Neural progenitor cell (in vitro differentiated cells): Measurements from ENCODE around the gene CANT1. TPM values are rescaled to one million over a fixed set of nuclear protein-coding genes. Genes with fewer than 3 reads are reported as not detected.
A peak's percentile ranks its signal among the peaks of the same experiment; 100 is the strongest.

Experiments used
- DNase-seq: peaks from one replicate; pipeline ENCODE4 v3.0.0-alpha.2; 2016; ENCODE audit warnings: low spot score
- H2AFZ ChIP-seq: fragments of 200-600 bp; sonication (generic); replicated peaks from 2 replicates; pipeline ENCODE4 v1.6.1; 2016; ENCODE audit warnings: antibody characterized with exemption
- H3F3A ChIP-seq: fragments of 200-600 bp; sonication (generic); 2 replicates; pipeline ENCODE4 v1.6.1; 2016; ENCODE audit warnings: antibody characterized with exemption, low read depth
- H3K27ac ChIP-seq: fragments of 200-600 bp; sonication (generic); 2 replicates; pipeline ENCODE4 v1.5.1; 2016; ENCODE audit warnings: mild to moderate bottlenecking
- H3K27me3 ChIP-seq: fragments of 200-600 bp; sonication (generic); 2 replicates; pipeline ENCODE4 v1.6.1; 2016; ENCODE audit warnings: mild to moderate bottlenecking, moderate library complexity
- H3K36me3 ChIP-seq: fragments of 200-600 bp; sonication (generic); 2 replicates; pipeline ENCODE4 v1.5.1; 2016
- H3K4me1 ChIP-seq: fragments of 200-600 bp; sonication (generic); 2 replicates; pipeline ENCODE4 v1.6.1; 2016; ENCODE audit warnings: mixed run types
- H3K4me2 ChIP-seq: fragments of 200-600 bp; sonication (generic); 2 replicates; pipeline ENCODE4 v1.6.1; 2016
- H3K4me3 ChIP-seq: fragments of 200-600 bp; sonication (generic); 2 replicates; pipeline ENCODE4 v1.5.1; 2016
- H3K79me2 ChIP-seq: fragments of 200-600 bp; sonication (generic); 2 replicates; pipeline ENCODE4 v1.6.1; 2016; ENCODE audit warnings: low read depth
- H3K9ac ChIP-seq: fragments of 200-600 bp; sonication (generic); 2 replicates; pipeline ENCODE4 v1.6.1; 2016
- H3K9me3 ChIP-seq: fragments of 200-600 bp; sonication (generic); 2 replicates; pipeline ENCODE4 v1.5.1; 2016; ENCODE audit warnings: low read depth
- H4K20me1 ChIP-seq: fragments of 200-600 bp; sonication (generic); 2 replicates; pipeline ENCODE4 v1.6.1; 2016; ENCODE audit warnings: low read depth
- H3K27ac Mint-ChIP-seq: 3 replicates; pipeline ENCODE4 v1.8.0; 2021; ENCODE audit warnings: mixed read lengths
- H3K27me3 Mint-ChIP-seq: 2 replicates; pipeline ENCODE4 v1.8.0; 2022; ENCODE audit warnings: low read depth, mild to moderate bottlenecking, inconsistent platforms, moderate library complexity, mixed read lengths; ENCODE audit not compliant: insufficient read depth
- H3K36me3 Mint-ChIP-seq: 3 replicates; pipeline ENCODE4 v1.8.0; 2021; ENCODE audit warnings: mixed read lengths
- H3K4me1 Mint-ChIP-seq: 3 replicates; pipeline ENCODE4 v1.8.0; 2021; ENCODE audit warnings: mixed read lengths
- H3K4me3 Mint-ChIP-seq: 3 replicates; pipeline ENCODE4 v1.8.0; 2021; ENCODE audit warnings: mild to moderate bottlenecking, moderate library complexity, mixed read lengths
- H3K9me3 Mint-ChIP-seq: 3 replicates; pipeline ENCODE4 v1.8.0; 2020; ENCODE audit warnings: mixed read lengths
- EZH2 ChIP-seq: fragments of 200-600 bp; sonication (generic); IDR thresholded peaks from 2 replicates; pipeline ENCODE4 v1.6.1; 2017; ENCODE audit warnings: antibody characterized with exemption, mild to moderate bottlenecking, moderate library complexity
- EZH2phosphoT487 ChIP-seq: fragments of 200-600 bp; sonication (generic); IDR thresholded peaks from 2 replicates; pipeline ENCODE4 v1.6.1; 2017; ENCODE audit warnings: antibody characterized with exemption
- total RNA-seq: library from RNA; depleted of rRNA; stranded (reverse); fragments of >200 nt; gene quantifications from 2 replicates; pipeline ENCODE4 v1.2.3, GENCODE V29; 2015; ENCODE audit warnings: low replicate concordance
- TF ChIP-seq, protein P1 (sequence below): fragments of 200-600 bp; sonication (generic); IDR thresholded peaks from 2 replicates; pipeline ENCODE4 v1.5.1; 2017; ENCODE audit warnings: antibody characterized with exemption, mild to moderate bottlenecking

Gene CANT1
- total RNA-seq, 1 donor from 2014 or later, result 24.3 TPM

DNA sequence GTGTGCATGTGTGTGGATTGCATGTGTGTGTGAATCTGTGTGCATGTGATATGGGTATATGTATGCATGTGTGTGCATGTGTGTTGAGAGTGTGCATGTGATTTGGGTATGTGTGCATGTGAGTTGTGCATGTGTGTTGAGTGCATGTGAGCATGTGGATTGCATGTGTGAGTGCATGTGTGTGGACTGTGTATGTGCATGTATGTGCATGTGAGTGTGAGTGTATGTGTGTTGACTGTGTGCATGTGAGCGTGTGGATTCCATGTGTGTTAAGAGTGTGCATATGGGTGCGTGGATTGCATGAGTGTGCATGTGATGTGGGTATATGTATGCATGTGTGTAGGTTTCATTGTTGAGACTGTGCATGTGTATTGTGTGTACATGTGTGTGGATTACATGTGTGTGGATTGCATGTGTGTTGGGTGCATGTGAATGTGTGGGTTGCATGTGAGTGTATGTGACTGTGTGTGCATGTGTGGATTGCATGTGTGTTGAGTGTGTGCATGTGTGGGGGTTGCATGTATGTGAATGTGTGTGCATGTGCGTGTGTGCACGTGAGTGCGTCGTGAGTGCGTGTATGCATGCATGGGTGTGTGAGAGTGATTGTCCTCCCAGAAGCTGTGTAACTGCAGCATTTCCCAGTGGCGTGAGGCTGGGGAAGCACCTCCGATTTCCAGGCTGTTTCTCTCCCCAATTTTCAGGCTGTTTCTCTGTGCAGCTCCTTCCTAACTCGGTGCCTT is 33.8 kb upstream of the CANT1 start:
- peaks cover 21% of the 10 kb centered on the region for H3K27me3 Mint-ChIP-seq
- H3K4me1 ChIP-seq, result peaks cover 4% of the 10 kb centered on the region
- H3K4me1 Mint-ChIP-seq, result peaks cover 15% of the 10 kb centered on the region
- no peak overlapping the region for H3K4me3 ChIP-seq
- no peak overlapping the region for H3K9ac ChIP-seq
- no peak overlapping the region for H3K4me2 ChIP-seq
- H3K4me3 Mint-ChIP-seq, result peak overlapping the region; percentile 34
- H3K9me3 Mint-ChIP-seq, result peaks cover 5% of the 10 kb centered on the region
- peak overlapping the region; percentile 20 for H3K27ac Mint-ChIP-seq
- no peak overlapping the region for H3K27ac ChIP-seq
- H3K36me3 ChIP-seq, result no peaks in the 10 kb centered on the region
- TF ChIP-seq, protein P1, sequence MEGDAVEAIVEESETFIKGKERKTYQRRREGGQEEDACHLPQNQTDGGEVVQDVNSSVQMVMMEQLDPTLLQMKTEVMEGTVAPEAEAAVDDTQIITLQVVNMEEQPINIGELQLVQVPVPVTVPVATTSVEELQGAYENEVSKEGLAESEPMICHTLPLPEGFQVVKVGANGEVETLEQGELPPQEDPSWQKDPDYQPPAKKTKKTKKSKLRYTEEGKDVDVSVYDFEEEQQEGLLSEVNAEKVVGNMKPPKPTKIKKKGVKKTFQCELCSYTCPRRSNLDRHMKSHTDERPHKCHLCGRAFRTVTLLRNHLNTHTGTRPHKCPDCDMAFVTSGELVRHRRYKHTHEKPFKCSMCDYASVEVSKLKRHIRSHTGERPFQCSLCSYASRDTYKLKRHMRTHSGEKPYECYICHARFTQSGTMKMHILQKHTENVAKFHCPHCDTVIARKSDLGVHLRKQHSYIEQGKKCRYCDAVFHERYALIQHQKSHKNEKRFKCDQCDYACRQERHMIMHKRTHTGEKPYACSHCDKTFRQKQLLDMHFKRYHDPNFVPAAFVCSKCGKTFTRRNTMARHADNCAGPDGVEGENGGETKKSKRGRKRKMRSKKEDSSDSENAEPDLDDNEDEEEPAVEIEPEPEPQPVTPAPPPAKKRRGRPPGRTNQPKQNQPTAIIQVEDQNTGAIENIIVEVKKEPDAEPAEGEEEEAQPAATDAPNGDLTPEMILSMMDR, result no peak
- TF ChIP-seq EZH2 (no peak), EZH2phosphoT487 (no peak)
- H3F3A ChIP-seq, result peaks cover 18% of the 10 kb centered on the region
- DNase-seq, result no peak
- H3K9me3 ChIP-seq, result no peaks in the 10 kb centered on the region
- H3K79me2 ChIP-seq, result no peaks in the 10 kb centered on the region
- no peak overlapping the region for H2AFZ ChIP-seq
- H3K36me3 Mint-ChIP-seq, result no peaks in the 10 kb centered on the region
- H3K27me3 ChIP-seq, result peaks cover 26% of the 10 kb centered on the region
- peaks cover 6% of the 10 kb centered on the region for H4K20me1 ChIP-seq

DNA sequence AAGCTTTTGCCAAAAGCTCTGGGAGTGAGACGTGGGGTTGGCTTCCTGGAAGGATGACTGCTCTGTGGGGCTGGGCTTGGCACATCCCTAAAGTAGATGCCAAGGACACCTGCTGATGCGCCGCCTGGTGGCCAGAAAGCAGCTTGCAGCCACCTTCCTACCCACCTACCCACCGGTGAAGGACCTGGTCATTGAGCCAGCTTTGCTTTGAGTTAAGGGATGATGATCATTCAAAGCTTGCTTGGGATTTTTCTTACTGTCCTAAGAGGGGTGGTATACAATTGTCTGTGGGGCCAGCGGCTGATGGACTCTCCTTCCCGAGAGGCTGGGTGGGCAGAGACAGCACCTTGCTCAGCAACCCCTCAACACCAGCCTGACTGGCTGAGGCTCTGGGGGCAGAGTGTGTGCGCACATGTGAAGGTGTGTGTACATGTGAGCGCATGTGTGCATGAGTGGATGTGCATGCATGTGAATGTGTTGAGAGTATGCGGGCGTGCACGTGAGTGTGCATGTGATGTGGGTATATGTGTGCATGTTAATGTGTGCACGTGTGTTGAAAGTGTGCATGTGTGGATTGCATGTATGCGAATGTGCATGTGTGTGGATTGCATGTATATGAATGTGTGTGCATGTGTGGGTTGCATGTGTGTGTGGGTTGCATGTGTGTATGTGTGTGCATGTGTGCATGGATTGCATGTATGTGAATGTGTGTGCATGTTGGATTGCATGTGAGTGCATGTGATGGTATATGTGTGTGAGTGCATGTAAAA is 33.0 kb upstream of the CANT1 start:
- Mint-ChIP-seq H3K27ac (no peak overlapping the region), H3K4me3 (peak overlapping the region; percentile 34), H3K27me3 (peaks cover 23% of the 10 kb centered on the region), H3K36me3 (no peaks in the 10 kb centered on the region), H3K4me1 (peaks cover 15% of the 10 kb centered on the region), H3K9me3 (peaks cover 5% of the 10 kb centered on the region)
- no peak overlapping the region for H3K9ac ChIP-seq
- no peak overlapping the region for H3K4me2 ChIP-seq
- H3K36me3 ChIP-seq, result no peaks in the 10 kb centered on the region
- no peaks in the 10 kb centered on the region for H3K9me3 ChIP-seq
- no peak overlapping the region for H3K27ac ChIP-seq
- H3F3A ChIP-seq, result peaks cover 12% of the 10 kb centered on the region
- H3K4me3 ChIP-seq, result no peak overlapping the region
- TF ChIP-seq EZH2, result no peak
- TF ChIP-seq, protein P1, result peak; percentile 65
- TF ChIP-seq EZH2phosphoT487, result no peak
- H3K27me3 ChIP-seq, result peaks cover 26% of the 10 kb centered on the region
- no peaks in the 10 kb centered on the region for H3K4me1 ChIP-seq
- no peak overlapping the region for H2AFZ ChIP-seq
- H4K20me1 ChIP-seq, result peaks cover 2% of the 10 kb centered on the region
- peak; percentile 60 for DNase-seq
- H3K79me2 ChIP-seq, result no peaks in the 10 kb centered on the region

DNA sequence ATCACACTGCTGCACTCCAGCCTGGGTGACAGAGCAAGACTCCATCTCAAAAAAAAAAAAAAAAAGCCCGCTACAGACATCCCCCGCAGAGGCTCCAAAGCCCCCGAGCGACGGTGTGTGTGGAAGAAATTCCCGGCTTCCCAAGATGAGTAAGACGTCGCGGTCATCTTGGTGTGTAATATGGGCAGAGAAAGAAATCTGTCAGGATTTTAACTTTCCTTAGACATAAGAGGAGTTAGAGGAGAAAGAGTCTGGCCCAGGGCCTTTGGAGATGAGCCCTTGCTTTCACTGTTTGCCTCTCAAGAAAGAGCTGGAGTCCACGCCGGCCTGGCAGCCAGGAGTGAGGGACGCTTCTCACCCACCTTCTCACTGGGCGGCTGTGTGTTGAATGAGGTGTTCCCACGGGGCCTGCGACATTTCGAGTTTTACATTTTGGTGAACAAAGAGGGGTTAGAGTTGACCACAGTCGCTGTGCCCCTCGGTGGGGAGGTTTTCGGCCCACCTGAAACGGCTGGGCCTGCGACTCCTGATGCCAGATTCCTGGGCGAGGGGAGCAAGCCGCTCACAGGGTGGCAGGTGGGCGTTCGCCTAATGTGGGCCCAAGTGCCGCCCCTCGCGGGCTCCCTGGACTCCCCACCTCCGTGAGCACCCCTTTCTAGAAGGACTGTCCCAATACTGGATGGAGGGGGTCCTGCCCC is 32.3 kb upstream of the CANT1 start:
- Mint-ChIP-seq H3K36me3 (no peaks in the 10 kb centered on the region), H3K27ac (no peak overlapping the region), H3K9me3 (peaks cover 5% of the 10 kb centered on the region), H3K4me3 (no peak overlapping the region), H3K4me1 (peaks cover 15% of the 10 kb centered on the region), H3K27me3 (peaks cover 21% of the 10 kb centered on the region)
- no peak for TF ChIP-seq EZH2phosphoT487
- TF ChIP-seq, protein P1, result no peak
- no peak for TF ChIP-seq EZH2
- Histone ChIP-seq H3K27ac (no peak overlapping the region), H3K79me2 (no peaks in the 10 kb centered on the region), H4K20me1 (no peaks in the 10 kb centered on the region), H3K4me1 (no peaks in the 10 kb centered on the region), H2AFZ (no peak overlapping the region), H3K9me3 (no peaks in the 10 kb centered on the region), H3K4me2 (no peak overlapping the region), H3F3A (peaks cover 12% of the 10 kb centered on the region), H3K9ac (no peak overlapping the region), H3K36me3 (no peaks in the 10 kb centered on the region), H3K27me3 (peaks cover 22% of the 10 kb centered on the region), H3K4me3 (no peak overlapping the region)
- DNase-seq, result no peak
